Sigmoid colon (tissue), 4 donors: ENCODE measurements around the gene PDE4D.

ENCODE experiments used
- CTCF ChIP-seq, 4 experiments: fragments of 450-650 bp in 3 of 4; fragments of 200-600 bp in 1 of 4; IDR thresholded peaks; one replicate each; pipeline ENCODE4 v1.5.1; 2016 to 2019; ENCODE audit warnings: antibody characterized with exemption in 4 of 4, mild to moderate bottlenecking in 3 of 4, moderate library complexity in 2 of 4
- POLR2AphosphoS5 ChIP-seq, 4 donors: sonication (generic); formaldehyde crosslinking; IDR thresholded peaks; one replicate each; pipeline ENCODE4 v1.6.1; 2017; ENCODE audit warnings: antibody characterized with exemption in 4 of 4

- TF ChIP-seq CTCF (IDR thresholded peaks at IDR 0.05) (no peak), POLR2AphosphoS5 (IDR thresholded peaks at IDR 0.05) (no peak)
Observed at GRCh38 chr5:59579101-59579823, 314.3 kb downstream of the PDE4D start.
